PC-3 (cell line): ENCODE measurements around the gene DIAPH2.

Experiments used
- EZH2 ChIP-seq: fragments of 300-600 bp; sonication (generic); IDR thresholded peaks from one replicate; pipeline ENCODE4 v1.6.1; 2017; ENCODE audit warnings: antibody characterized with exemption, mild to moderate bottlenecking, low read length; ENCODE audit not compliant: unreplicated experiment
- TF ChIP-seq, protein P1 (sequence below): fragments of 300-600 bp; sonication (generic); conservative IDR thresholded peaks from 2 replicates; pipeline ENCODE4 v1.5.1; 2017; ENCODE audit warnings: antibody characterized with exemption, low read depth, mild to moderate bottlenecking, low read length

GRCh38 chrX:96770315-96770714, 85.7 kb downstream of the DIAPH2 start:
- TF ChIP-seq, protein P1, sequence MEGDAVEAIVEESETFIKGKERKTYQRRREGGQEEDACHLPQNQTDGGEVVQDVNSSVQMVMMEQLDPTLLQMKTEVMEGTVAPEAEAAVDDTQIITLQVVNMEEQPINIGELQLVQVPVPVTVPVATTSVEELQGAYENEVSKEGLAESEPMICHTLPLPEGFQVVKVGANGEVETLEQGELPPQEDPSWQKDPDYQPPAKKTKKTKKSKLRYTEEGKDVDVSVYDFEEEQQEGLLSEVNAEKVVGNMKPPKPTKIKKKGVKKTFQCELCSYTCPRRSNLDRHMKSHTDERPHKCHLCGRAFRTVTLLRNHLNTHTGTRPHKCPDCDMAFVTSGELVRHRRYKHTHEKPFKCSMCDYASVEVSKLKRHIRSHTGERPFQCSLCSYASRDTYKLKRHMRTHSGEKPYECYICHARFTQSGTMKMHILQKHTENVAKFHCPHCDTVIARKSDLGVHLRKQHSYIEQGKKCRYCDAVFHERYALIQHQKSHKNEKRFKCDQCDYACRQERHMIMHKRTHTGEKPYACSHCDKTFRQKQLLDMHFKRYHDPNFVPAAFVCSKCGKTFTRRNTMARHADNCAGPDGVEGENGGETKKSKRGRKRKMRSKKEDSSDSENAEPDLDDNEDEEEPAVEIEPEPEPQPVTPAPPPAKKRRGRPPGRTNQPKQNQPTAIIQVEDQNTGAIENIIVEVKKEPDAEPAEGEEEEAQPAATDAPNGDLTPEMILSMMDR, result peak; percentile 69
- TF ChIP-seq EZH2, result no peak
